Stimulated activated CD4-positive, alpha-beta T cell treated with anti-CD3 and anti-CD28 coated beads, TNF-alpha, amount 100 ng/mL, for 4 hours (primary cell): ENCODE measurements around the gene NUDCD3.
A peak's percentile ranks its signal among the peaks of the same experiment; 100 is the strongest.
"Not testable (repeated sequence)": the region's sequence is repeated elsewhere in the genome, so short reads cannot be mapped to it uniquely, and the experiment has no call there.

Experiments
- DNase-seq, 3 experiments: peaks; one replicate each; pipeline ENCODE4 v3.0.0-alpha.2; 2020; ENCODE audit warnings: low read depth in 3 of 3

NUDCD3 gene

GRCh38 chr7:44517175-44517574, 26.7 kb upstream of the NUDCD3 start:
- DNase-seq, result no peak

- DNase-seq, result no peak
These were observed 25.3 kb upstream of the NUDCD3 start for GRCh38 chr7:44515590-44516268.

DNA sequence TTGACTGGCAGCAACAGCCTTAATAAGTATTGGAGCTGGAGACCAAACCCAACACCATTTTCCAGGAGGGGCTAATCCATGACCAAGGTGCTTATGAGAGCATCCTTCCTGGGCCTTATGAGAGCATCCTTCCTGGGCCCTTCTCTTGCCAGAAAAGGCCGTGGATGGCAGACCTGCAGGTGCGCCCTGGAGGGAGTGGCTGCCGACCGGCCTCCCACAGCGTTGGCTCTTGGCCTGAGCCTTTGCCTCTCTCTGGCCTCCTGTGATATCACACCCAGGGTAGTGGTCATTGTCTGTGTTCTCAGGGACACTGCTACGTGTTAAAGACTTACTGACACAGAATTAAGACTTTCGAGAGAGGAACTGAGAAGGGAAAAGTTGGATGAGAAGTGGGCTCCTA, 22.3 kb upstream of the NUDCD3 start:
- DNase-seq, result no peak

GRCh38 chr7:44511863-44512468, 21.5 kb upstream of the NUDCD3 start:
- DNase-seq, result no peak

DNA sequence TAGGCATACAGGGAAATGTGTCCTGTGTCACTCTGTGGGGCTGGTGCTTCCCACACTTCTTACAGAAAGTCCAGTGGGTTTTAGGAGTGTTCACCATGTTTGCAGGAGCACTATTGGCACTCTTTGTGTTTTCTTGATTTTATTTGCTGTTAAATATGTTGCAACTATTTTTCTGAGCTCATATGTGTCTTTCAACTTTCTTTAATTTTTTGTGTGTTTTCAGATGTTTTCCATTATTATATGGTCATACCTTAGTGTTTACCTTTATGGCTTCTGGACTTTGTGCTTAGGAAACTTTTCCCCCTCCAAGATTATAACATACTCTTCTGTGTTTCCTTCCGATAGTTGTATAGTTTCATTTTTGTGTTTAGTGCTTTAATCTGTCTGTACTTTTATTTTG, 20.8 kb upstream of the NUDCD3 start:
- no peak for DNase-seq

DNA sequence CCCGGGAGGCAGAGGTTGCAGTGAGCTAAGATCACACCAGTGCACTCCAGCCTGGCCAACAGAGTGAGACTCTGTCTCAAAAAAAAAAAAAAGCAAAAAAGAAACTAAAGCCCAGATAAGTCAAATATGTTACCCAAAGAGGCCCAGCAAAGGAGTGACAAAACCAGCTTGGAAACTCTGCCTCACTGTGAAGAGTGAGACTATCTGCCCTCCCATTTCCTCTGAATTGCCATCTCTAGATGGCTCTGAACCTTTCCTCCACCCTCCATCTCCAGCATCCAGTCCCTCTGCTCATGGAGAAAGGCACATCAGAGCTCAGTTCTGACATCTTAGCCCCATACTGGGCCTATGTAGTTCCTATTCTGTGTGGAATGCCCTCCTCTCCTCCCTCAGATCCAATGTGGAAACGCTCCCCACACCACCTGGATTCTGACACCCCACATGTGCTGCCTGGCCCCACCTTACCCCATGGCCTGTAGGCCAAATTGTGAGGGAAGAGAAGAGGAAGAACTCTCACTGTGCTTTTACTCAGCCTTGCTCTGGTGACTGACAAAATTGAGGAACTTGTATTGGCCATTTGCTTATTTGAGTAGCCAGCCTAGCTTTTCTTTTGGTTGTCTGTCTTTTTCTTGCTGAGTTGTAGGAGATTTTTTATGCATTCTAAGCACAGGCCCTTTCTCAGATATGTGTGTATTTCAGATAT, 18.0 kb upstream of the NUDCD3 start:
- no peak for DNase-seq

DNA sequence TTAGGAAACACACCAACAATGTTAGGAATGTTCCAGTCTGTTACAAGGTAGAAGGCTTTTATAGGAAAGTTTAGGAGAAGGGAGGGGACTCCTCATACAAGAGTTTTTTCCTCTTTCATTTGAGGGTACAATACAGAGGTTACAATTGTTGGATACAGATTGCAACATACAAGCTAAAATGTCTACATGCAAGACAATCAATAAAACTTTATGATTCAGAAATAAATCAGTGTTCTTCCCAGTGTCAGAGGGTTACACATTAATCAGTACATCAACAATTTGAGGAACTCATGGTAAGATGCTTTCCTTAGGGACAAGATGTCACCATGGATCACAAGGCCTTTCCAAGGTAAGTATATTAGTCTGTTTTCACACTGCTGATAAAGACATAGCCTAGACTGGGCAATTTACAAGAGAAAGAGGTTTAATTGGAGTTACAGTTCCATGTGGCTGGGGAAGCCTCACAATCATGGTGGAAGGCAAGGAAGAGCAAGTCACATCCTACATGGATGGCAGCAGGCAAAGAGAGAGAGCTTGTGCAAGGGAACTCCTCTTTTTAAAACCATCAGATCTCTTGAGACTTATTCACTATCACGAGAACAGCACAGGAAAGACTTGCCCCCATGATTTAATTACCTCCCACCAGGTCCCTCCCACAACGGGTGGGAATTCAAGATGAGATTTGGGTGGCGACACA, 16.3 kb upstream of the NUDCD3 start:
- DNase-seq, result not testable (repeated sequence)

DNA sequence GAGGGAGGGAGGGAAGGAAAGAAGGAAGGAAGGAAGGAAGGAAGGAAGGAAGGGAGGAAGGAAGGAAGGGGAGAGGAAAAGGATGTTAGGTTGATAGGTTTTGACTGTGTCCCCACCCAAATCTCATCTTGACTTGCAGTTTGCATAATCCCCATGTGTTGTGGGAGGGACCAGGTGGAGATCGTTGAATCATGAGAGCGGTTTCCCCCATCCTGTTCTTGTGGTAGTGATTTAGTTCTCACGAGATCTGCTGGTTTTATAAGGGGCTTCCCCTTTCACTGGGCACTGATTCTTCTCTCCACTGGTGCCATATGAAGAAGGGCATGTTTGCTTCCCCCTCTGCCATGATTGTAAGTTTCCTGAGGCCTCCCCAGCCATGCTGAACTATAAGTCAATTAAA, 15.1 kb upstream of the NUDCD3 start:
- no peak for DNase-seq

DNA sequence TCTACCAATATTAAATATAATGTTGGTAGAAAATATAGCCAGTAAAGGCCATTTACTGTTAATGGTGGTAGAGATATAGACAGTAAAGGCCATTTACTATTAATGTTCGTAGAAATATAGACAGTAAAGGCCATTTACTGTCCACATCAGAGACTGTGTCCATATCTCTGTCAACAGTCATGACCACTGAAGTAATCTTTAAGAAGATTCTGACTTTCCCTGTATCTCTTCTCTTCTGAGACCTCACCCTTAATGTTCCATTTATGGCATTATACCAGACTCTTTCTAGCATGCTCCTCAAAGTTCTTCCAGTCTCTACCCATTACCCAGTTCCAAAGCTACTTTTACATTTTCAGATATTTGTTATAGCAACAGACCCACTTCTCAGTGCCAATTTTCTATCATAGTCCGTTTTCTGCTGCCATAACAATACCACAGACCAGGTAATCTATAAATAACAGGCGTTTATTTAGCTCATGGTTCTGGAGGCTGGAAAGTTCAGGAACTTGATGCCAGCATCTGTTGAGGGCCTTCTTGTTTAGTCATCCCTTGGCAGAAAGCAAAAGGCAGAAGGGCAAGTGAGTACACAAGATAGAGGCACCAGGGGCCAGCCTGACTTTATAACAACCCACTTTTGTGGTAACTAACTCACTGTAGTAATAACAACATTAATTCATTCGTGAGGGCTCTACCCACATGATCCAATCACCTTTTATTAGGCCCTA, 7.9 kb upstream of the NUDCD3 start:
- no peak for DNase-seq

- no peak for DNase-seq
These were observed 6.9 kb upstream of the NUDCD3 start for GRCh38 chr7:44497155-44498027.

DNA sequence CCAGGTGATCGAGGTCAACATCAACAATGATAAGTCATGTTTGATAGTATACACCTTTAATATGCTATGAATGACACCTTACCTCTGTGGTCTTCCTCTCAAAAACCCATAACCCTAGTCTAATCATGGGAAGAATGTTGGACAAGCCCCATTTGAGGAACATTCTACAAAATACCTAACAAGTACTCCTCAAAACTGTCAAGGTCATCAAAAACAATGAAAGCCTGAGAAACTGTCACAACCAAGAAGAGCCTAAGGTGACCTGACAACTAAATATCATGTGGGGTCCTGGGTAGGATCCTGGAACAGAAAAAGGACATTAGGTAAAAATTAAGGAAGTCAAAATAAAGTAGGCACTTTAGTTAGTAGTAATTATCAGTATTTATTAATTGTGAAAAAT, 5.9 kb upstream of the NUDCD3 start:
- no peak for DNase-seq

GRCh38 chr7:44494960-44495359, 4.5 kb upstream of the NUDCD3 start:
- no peak for DNase-seq

DNA sequence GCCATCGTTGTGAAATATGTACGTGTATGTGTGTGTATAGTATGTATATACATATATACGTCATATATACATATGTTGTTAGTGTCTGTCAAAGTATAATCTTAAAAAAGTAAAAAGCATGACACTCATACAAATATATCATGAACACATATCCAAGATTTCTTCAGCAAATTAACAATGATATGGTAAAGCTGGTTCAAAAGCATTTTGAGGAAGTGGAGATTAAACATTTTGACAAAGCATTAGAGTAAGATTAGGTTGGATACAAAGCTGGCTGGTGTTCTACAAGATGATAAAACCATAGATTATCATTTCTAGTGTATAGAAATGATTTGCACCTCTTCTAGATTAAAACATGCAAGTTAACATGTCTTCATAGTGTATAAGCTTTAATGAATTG, 771 bp upstream of the NUDCD3 start:
- DNase-seq, result no peak

GRCh38 chr7:44489955-44490350, 505 bp downstream of the NUDCD3 start:
- peak in 1 of 3 experiments; percentile 12 for DNase-seq

DNA sequence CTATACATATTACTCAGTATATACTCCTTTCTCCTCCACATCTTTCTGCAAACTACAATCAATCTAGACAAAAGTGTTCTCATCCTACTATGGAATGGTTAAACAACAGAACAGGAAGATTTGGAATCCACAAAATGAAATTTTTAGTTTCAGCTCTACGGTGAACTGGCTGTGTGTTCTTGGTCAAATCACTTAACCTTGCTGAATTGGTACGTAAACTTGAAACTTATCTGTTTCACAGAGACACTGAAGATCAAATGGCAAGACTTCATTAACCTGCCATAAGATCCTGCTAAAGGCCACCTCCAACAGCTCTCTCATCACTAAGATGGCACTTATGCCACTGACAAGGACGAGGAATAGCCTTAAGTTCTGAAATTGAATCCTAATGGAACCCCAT, 1.5 kb downstream of the NUDCD3 start:
- DNase-seq, result no peak

DNA sequence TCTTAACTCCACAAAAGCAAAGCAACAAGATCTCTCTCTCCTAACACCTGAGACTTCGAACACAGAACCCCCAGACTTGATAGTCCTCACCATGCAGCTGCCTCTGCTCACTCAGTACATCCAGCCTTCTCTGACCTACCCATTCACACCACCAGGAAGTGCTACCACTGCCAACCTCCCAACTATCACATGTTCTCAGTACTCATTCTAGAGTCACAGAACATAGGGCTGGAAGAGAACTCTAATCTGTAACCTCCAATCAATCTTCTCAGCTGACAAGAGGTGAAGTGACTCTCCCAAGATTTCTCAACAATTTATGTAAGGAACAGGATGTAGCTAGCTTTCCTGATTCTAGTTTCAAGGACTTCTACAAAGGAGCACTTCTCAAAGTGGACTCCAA, 3.8 kb downstream of the NUDCD3 start:
- no peak for DNase-seq

GRCh38 chr7:44486001-44486400, 4.5 kb downstream of the NUDCD3 start:
- no peak for DNase-seq

DNA sequence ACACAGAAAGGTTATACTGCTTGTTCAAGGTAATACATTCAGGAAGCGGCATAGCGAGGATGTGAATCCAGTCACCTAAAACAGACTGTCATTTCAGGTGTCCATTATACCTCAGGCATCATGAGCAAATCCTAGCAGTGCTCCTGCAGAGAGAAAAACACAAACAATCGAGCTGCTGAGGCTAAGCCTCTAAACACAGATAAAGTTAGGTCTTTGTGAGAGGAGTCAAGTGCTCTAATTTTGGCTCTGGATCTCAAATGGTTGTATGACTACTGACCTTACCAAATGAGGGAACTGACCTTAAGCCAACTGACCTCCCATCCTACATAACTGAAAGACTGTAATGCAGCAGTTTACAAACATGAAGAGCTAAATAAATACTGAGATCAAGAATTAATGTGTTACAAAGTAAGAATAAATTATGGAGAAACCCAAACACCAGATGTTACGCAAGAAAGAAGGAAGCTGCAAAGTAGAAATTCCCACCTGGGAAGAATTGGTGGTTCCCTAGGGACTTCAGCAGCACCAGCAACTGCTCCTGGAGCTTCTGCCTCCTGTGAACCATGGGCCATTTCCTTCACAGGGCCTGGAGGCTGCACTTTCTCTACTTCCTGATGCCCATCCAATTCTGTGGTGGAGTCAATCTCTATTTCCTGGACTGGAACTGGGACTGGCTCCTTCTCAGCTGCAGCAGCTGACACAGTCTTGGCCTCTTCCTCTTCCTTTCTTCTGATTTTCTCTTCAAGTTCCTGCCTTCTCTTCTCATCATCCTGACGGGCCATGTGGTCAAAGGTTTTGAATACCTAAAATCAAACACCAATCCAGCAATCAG, 5.8 kb downstream of the NUDCD3 start:
- DNase-seq, result no peak

- no peak for DNase-seq
These were observed 7.7 kb downstream of the NUDCD3 start for GRCh38 chr7:44482502-44483485.
